ENCODE results near the gene SRGAP1. TPM values are rescaled to one million over a fixed set of nuclear protein-coding genes. Genes with fewer than 3 reads are reported as not detected.
"Not testable (repeated sequence)": the region's sequence is repeated elsewhere in the genome, so short reads cannot be mapped to it uniquely, and the experiment has no call there.

SRGAP1 gene
- total RNA-seq, 1 donor from 2014 or later = 7.4 TPM

DNA sequence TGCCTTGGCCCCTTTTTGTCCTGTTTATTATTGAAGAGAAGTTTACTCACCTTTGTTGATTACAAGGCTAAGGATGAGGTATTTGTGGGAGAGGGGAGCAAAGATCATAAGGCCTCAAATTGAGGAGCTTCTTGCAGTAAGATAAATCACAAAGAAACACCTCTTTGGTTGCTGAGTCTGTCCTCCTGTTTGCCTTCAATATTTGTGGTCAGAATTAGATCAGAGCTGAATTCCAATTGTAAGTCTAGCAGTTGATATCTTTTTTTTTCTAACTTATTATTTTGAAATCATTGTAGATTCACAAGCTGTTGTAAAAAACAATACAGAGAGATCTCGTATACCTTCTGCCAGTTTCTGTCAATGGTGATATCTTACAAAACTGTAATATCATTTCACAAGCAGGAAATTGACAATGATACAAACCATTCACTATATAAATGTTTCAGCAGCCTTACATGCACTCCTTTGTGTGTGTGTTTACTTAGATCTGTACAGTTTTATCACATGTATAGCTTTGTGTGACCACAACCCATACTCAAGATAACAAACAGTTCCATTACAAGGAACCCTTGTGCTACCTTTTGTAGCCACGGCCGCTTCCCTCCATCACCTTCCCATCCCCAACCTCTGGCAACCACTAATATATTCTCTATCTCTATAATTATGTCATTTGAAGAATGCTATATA lies 280.2 kb downstream of the SRGAP1 start:
- DNase-seq (ENCODE audit: extremely low spot score in 2 of 2) = no peak
- no peak overlapping the region for H3K27ac ChIP-seq
- no peaks in the 10 kb centered on the region for H3K4me1 ChIP-seq
- no peaks in the 10 kb centered on the region for H3K9me3 ChIP-seq
- H3K27me3 ChIP-seq = no peaks in the 10 kb centered on the region
- peaks cover 0 to 7% of the 10 kb centered on the region in 2 donors for H3K36me3 ChIP-seq
- TF ChIP-seq CTCF (IDR thresholded peaks at IDR 0.05) (no peak), POLR2AphosphoS5 (IDR thresholded peaks at IDR 0.05; ENCODE audit: insufficient read depth in 1 of 2, low read depth in 1 of 2) (no peak), POLR2A (IDR thresholded peaks at IDR 0.05) (no peak)
- H3K4me3 ChIP-seq = no peak overlapping the region
- intact Hi-C loops (cut with DNase I) = no loop called here

DNA sequence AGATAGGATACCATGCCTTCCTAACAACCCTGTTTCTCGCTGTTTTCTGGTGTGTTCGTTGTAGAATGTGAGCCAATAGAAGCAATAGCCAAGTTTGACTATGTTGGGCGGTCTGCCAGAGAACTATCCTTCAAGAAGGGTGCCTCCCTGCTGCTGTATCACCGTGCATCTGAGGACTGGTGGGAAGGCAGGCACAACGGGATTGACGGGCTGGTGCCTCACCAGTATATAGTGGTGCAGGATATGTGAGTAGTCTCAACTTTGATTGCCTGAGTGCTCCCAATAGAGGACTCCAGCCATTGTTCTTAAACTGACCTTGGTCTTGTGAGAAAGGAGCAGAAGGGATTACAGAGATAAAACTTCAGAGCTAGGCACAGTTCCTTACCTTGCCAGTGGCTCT lies 281.4 kb downstream of the SRGAP1 start:
- no peak overlapping the region for H3K27ac ChIP-seq
- no peak overlapping the region for H3K4me3 ChIP-seq
- intact Hi-C loops (cut with DNase I) = no loop called here
- no peaks in the 10 kb centered on the region for H3K4me1 ChIP-seq
- H3K36me3 ChIP-seq = peaks cover 0 to 7% of the 10 kb centered on the region in 2 donors
- no peaks in the 10 kb centered on the region for H3K9me3 ChIP-seq
- no peaks in the 10 kb centered on the region for H3K27me3 ChIP-seq
- TF ChIP-seq POLR2AphosphoS5 (IDR thresholded peaks at IDR 0.05; ENCODE audit: insufficient read depth in 1 of 2, low read depth in 1 of 2) = no peak
- TF ChIP-seq CTCF (IDR thresholded peaks at IDR 0.05) = no peak
- no peak for TF ChIP-seq POLR2A (IDR thresholded peaks at IDR 0.05)
- DNase-seq (ENCODE audit: extremely low spot score in 2 of 2) = no peak

DNA sequence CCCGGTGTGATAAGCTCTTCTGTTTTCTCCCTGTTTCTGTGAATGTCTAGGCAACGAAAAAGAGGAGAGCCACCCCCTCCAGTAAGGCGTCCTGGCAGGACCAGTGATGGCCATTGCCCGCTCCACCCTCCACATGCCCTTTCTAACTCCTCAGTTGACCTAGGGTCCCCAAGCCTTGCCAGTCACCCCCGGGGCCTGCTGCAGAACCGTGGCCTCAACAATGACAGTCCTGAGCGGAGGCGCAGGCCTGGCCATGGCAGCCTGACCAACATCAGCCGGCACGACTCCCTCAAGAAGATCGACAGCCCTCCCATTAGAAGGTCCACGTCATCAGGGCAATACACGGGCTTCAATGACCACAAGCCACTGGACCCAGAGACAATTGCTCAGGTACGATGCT lies 283.3 kb downstream of the SRGAP1 start:
- intact Hi-C loops (cut with DNase I) = no loop called here
- H3K36me3 ChIP-seq = peaks cover 0 to 10% of the 10 kb centered on the region in 2 donors

GRCh38 chr12:64128366-64128765 lies 283.9 kb downstream of the SRGAP1 start:
- no peak for DNase-seq (ENCODE audit: extremely low spot score in 2 of 2)
- H3K36me3 ChIP-seq = peaks cover 0 to 15% of the 10 kb centered on the region in 2 donors
- intact Hi-C loops (cut with DNase I) = no loop called here

More for the DNA sequence above, 283.3 kb downstream of the SRGAP1 start:
- no peak for DNase-seq (ENCODE audit: extremely low spot score in 2 of 2)
- no peaks in the 10 kb centered on the region for H3K27me3 ChIP-seq
- no peak for TF ChIP-seq POLR2A (IDR thresholded peaks at IDR 0.05)
- TF ChIP-seq CTCF (IDR thresholded peaks at IDR 0.05) = no peak
- H3K27ac ChIP-seq = no peak overlapping the region
- H3K9me3 ChIP-seq = no peaks in the 10 kb centered on the region
- no peaks in the 10 kb centered on the region for H3K4me1 ChIP-seq
- no peak overlapping the region for H3K4me3 ChIP-seq

DNA sequence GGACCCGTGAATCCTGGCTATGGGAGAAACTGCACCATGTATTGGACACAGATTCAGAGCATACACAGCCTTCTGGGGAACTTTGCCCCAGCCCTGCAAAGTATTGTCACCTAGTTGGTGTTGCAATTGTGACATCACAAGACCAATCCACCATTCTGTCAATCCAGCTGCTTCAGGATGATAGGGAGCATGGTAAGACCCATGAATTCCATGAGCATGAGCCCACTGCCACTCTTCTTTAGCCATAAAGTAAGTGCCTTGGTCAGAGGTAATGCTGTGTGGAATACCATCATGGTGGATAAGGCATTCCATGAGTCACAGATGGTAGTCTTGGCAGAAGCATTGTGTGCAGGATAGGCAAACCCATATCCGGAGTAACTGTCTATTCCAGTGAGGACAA lies 286.0 kb downstream of the SRGAP1 start:
- DNase-seq (ENCODE audit: extremely low spot score in 2 of 2); H3K4me3 ChIP-seq; intact Hi-C loops (cut with DNase I); H3K9me3 ChIP-seq; H3K4me1 ChIP-seq; H3K27me3 ChIP-seq; H3K27ac ChIP-seq: not testable (repeated sequence)
- peaks cover 0 to 23% of the 10 kb centered on the region in 2 donors for H3K36me3 ChIP-seq

More at GRCh38 chr12:64128366-64128765, 283.9 kb downstream of the SRGAP1 start:
- no peak for TF ChIP-seq POLR2A (IDR thresholded peaks at IDR 0.05)
- no peak for TF ChIP-seq CTCF (IDR thresholded peaks at IDR 0.05)
- TF ChIP-seq POLR2AphosphoS5 (IDR thresholded peaks at IDR 0.05; ENCODE audit: insufficient read depth in 1 of 2, low read depth in 1 of 2) = no peak
- Histone ChIP-seq H3K4me1 (no peaks in the 10 kb centered on the region), H3K27me3 (no peaks in the 10 kb centered on the region), H3K27ac (no peak overlapping the region), H3K4me3 (no peak overlapping the region), H3K9me3 (no peaks in the 10 kb centered on the region)

GRCh38 chr12:64131456-64131855 lies 287.0 kb downstream of the SRGAP1 start:
- H3K4me3 ChIP-seq; DNase-seq (ENCODE audit: extremely low spot score in 2 of 2); H3K9me3 ChIP-seq; intact Hi-C loops (cut with DNase I); H3K27me3 ChIP-seq; H3K4me1 ChIP-seq; H3K27ac ChIP-seq: not testable (repeated sequence)
- H3K36me3 ChIP-seq = peaks cover 0 to 23% of the 10 kb centered on the region in 2 donors

DNA sequence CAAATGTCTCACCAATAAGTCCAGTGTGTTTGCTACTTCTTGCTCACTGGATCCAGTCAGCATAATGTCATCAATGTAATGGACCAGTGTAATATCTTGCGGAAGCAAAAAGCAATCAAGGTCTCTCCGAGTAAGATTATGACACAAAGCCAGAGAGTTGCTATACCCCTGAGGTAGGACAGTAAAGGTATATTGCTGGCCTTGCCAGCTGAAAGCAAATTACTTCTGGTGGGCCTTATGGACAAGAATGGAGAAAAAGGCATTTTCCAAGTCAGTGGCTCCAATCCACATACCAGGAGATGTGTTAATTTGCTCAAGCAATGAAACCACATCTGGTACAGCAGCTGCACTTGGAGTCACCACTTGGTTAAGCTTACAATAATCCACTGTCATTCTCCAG lies 288.2 kb downstream of the SRGAP1 start:
- H3K27me3 ChIP-seq; H3K9me3 ChIP-seq; intact Hi-C loops (cut with DNase I); H3K4me1 ChIP-seq; H3K27ac ChIP-seq; H3K4me3 ChIP-seq; DNase-seq (ENCODE audit: extremely low spot score in 2 of 2): not testable (repeated sequence)
- H3K36me3 ChIP-seq = peaks cover 0 to 20% of the 10 kb centered on the region in 2 donors

All from vagina (tissue), 2 donors.